HepG2 (cell line): ENCODE results near the gene TATDN3. TPM values are rescaled to one million over a fixed set of nuclear protein-coding genes. Genes with fewer than 3 reads are reported as not detected.

ENCODE experiments used
- HBP1 ChIP-seq: IDR thresholded peaks from 2 replicates; pipeline ENCODE4 v1.6.1; 2016; ENCODE audit warnings: low read depth, control low read depth
- HNF1A ChIP-seq, 2 experiments: sonication (generic) in 1 of 2; formaldehyde crosslinking in 1 of 2; IDR thresholded peaks; 2 replicates each; pipeline versions ENCODE4 v1.4.0 to v1.6.1; 2016 to 2020; ENCODE audit warnings: borderline replicate concordance in 1 of 2, low read depth in 1 of 2, mild to moderate bottlenecking in 1 of 2, missing genetic modification reagents in 1 of 2
- HNRNPLL ChIP-seq: fragments of 200-400 bp; formaldehyde crosslinking; IDR thresholded peaks from 2 replicates; pipeline ENCODE4 v1.6.1; 2017; ENCODE audit warnings: mild to moderate bottlenecking, low read depth, low read length; ENCODE audit not compliant: poor library complexity, severe bottlenecking
- HOXA7 ChIP-seq: sonication (generic); formaldehyde crosslinking; IDR thresholded peaks from 2 replicates; pipeline ENCODE4 v1.8.1; 2022; ENCODE audit warnings: mild to moderate bottlenecking, missing genetic modification reagents, moderate library complexity
- MATR3 ChIP-seq: sonication (generic); formaldehyde crosslinking; IDR thresholded peaks from 2 replicates; pipeline ENCODE4 v1.4.0; 2020; ENCODE audit warnings: missing genetic modification reagents
- MTF2 ChIP-seq: sonication (generic); formaldehyde crosslinking; IDR thresholded peaks from 2 replicates; pipeline ENCODE4 v1.5.0; 2020; ENCODE audit warnings: missing genetic modification reagents, borderline replicate concordance
- NFE2L1 ChIP-seq: sonication (generic); formaldehyde crosslinking; IDR thresholded peaks from 2 replicates; pipeline ENCODE4 v1.4.0; 2020; ENCODE audit warnings: missing genetic modification reagents, mild to moderate bottlenecking, borderline replicate concordance
- PRDM15 ChIP-seq: sonication (generic); formaldehyde crosslinking; IDR thresholded peaks from 2 replicates; pipeline ENCODE4 v1.4.0; 2020; ENCODE audit warnings: missing genetic modification reagents
- SIX4 ChIP-seq: sonication (generic); formaldehyde crosslinking; IDR thresholded peaks from 2 replicates; pipeline ENCODE4 v1.4.0; 2020; ENCODE audit warnings: missing genetic modification reagents
- SRY ChIP-seq: sonication (generic); formaldehyde crosslinking; IDR thresholded peaks from 2 replicates; pipeline ENCODE4 v1.8.0; 2022; ENCODE audit warnings: mild to moderate bottlenecking, missing genetic modification reagents
- TP53 ChIP-seq: sonication (generic); formaldehyde crosslinking; conservative IDR thresholded peaks from 2 replicates; pipeline ENCODE4 v1.4.0; 2020; ENCODE audit warnings: missing genetic modification reagents
- XRCC5 ChIP-seq: fragments of 200-400 bp; formaldehyde crosslinking; optimal IDR thresholded peaks from 2 replicates; pipeline ENCODE3; 2017; ENCODE audit warnings: mild to moderate bottlenecking, low read length
- ZMYM2 ChIP-seq: sonication (generic); formaldehyde crosslinking; IDR thresholded peaks from 2 replicates; pipeline ENCODE4 v1.8.0; 2022; ENCODE audit warnings: mild to moderate bottlenecking, missing genetic modification reagents
- ZNF451 ChIP-seq: sonication (generic); formaldehyde crosslinking; IDR thresholded peaks from 2 replicates; pipeline ENCODE4 v1.5.0; 2020; ENCODE audit warnings: mild to moderate bottlenecking, missing genetic modification reagents
- ZNF556 ChIP-seq: sonication (generic); formaldehyde crosslinking; IDR thresholded peaks from 2 replicates; pipeline ENCODE4 v1.4.0; 2020; ENCODE audit warnings: mild to moderate bottlenecking, missing genetic modification reagents, borderline replicate concordance
- ZNF558 ChIP-seq: sonication (generic); formaldehyde crosslinking; IDR thresholded peaks from 2 replicates; pipeline ENCODE4 v1.9.0; 2022; ENCODE audit warnings: mild to moderate bottlenecking, missing genetic modification reagents, borderline replicate concordance
- ZNF737 ChIP-seq: sonication (generic); formaldehyde crosslinking; IDR thresholded peaks from 2 replicates; pipeline ENCODE4 v1.5.0; 2020; ENCODE audit warnings: missing genetic modification reagents, mild to moderate bottlenecking, borderline replicate concordance
- ZNF784 ChIP-seq: sonication (generic); formaldehyde crosslinking; IDR thresholded peaks from 2 replicates; pipeline ENCODE4 v1.5.1; 2020; ENCODE audit warnings: missing genetic modification reagents, mild to moderate bottlenecking, borderline replicate concordance
- polyA plus RNA-seq, 8 experiments: library from polyadenylated mRNA; depleted of rRNA in 3 of 8; stranded (reverse) in 7 of 8; unstranded in 1 of 8; fragments of >200 nt; fragmentation: Illumina TruSeq in 4 of 8; extraction: Trizol in 4 of 8; gene quantifications; 2 replicates each; pipeline versions ENCODE4 v1.2.1 to v1.2.3, GENCODE V29; 2011 to 2016; ENCODE audit warnings: low read depth in 4 of 8, missing spikeins in 1 of 8, mixed read lengths in 1 of 8; ENCODE audit not compliant: insufficient read depth in 1 of 8
- total RNA-seq, 5 experiments: library from RNA; depleted of rRNA; stranded (reverse); fragments of >200 nt; fragmentation: Illumina TruSeq; extraction: Trizol; gene quantifications; 2 replicates each; pipeline ENCODE4 v1.2.3, GENCODE V29; 2016; ENCODE audit warnings: low read depth in 1 of 5

TATDN3 gene
- total and polyA plus RNA-seq, 2 of the 13 experiments (the other 11 are each of a cell fraction or from before 2014, with no cell fraction given), result 7.3 to 8.6 TPM

- TF ChIP-seq ZNF451 (no peak), ZNF737 (CRISPR knock-in tag) (peak; percentile 87; the same call in 1 of the 2 replicates), HNRNPLL (no peak), NFE2L1 (CRISPR knock-in tag) (no peak), HBP1 (CRISPR knock-in tag) (no peak), PRDM15 (CRISPR knock-in tag) (no peak), ZNF556 (CRISPR knock-in tag) (no peak), TP53 (CRISPR knock-in tag) (no peak), MTF2 (CRISPR knock-in tag) (no peak), ZMYM2 (CRISPR knock-in tag) (no peak), SRY (CRISPR knock-in tag) (peak; percentile 72; the same call in 1 of the 2 replicates), HOXA7 (CRISPR knock-in tag) (no peak; the same call in 1 of the 2 replicates), HNF1A (IDR thresholded peaks at IDR 0.05; ENCODE audit: low read depth) (no peak), HNF1A (CRISPR knock-in tag; IDR thresholded peaks at IDR 0.05; ENCODE audit: borderline replicate concordance) (no peak), ZNF784 (no peak), MATR3 (no peak), XRCC5 (no peak), ZNF558 (CRISPR knock-in tag) (peak; percentile 58; the same call in 1 of the 2 replicates), SIX4 (no peak)
Observed at GRCh38 chr1:212858461-212859265, 67.0 kb downstream of the TATDN3 start (continued).
